ENCODE measurements around the gene KRTAP10-8.
"Not testable (repeated sequence)": the region's sequence is repeated elsewhere in the genome, so short reads cannot be mapped to it uniquely, and the experiment has no call there.

KRTAP10-8 gene

DNA sequence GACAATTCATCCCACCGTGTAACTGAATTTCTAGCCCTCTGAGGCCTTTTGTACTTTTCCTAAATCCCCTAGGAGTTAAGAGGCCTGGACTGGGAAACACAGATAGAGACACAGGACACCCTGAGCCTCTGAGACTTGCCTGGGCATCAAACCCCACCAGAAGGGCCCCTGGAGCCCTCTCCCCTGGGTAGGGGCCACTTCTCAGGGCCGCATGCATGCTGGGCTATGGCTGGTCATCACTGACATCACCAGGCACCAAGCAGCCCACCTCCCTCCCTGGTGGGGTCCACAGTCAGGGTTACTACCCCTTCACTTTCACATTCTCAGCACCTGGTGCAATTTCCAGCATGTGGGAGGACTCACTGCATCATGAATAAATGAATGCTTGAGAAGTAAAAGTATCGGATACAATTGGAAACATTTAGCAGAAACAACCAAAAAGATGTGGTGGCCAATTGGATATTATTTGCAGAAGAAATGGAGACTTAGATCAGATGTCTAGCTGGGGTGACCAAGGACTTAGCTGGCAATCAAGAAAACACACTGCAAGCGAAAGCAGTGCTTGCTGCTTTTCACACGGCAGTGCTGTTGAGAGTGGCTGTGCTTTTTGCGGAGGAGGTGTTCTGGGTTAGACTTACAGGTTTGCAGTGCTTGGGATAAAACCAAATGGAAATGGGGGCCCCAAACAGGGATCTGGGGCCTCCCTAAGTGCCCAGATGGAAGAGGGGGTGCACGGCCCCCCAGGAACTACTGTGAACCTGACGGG, 12.4 kb upstream of the KRTAP10-8 start:
- no peak for DNase-seq (ENCODE audit: low read depth, low spot score)

DNA sequence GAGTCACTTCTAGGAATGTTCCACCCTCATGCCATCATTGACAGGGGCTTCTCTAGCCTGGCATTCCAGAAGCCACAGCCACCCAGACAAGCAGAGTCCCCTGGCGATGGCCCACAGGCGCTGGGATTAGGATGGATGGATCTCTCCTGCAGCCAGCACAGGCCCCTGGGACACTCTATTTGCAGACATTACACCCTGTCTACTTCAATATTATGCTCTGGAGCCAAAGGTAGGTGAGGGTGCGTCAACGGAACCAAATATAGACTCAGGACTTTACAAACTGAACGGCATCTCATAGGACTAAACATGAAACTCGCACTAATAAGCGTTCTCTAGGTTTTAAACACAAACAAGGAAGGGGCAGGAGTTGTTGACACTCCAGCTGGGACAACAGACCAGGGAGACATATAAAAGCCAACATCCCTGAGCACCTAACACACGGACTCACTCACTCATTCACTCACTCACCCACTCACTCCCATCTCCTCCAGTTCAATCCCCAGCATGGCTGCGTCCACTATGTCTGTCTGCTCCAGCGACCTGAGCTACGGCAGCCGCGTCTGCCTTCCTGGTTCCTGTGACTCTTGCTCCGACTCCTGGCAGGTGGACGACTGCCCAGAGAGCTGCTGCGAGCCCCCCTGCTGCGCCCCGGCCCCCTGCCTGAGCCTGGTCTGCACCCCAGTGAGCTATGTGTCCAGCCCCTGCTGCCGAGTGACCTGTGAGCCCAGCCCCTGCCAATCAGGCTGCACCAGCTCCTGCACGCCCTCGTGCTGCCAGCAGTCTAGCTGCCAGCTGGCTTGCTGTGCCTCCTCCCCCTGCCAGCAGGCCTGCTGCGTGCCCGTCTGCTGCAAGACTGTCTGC, 11.5 kb upstream of the KRTAP10-8 start, which contains the start of gene KRTAP10-7:
TSS of gene KRTAP10-7 (plus strand) at position 480 of the 861 bp plus-strand sequence. CDS start at position 505, 25 bp downstream.
- not testable (repeated sequence) for DNase-seq (ENCODE audit: low read depth, low spot score)

DNA sequence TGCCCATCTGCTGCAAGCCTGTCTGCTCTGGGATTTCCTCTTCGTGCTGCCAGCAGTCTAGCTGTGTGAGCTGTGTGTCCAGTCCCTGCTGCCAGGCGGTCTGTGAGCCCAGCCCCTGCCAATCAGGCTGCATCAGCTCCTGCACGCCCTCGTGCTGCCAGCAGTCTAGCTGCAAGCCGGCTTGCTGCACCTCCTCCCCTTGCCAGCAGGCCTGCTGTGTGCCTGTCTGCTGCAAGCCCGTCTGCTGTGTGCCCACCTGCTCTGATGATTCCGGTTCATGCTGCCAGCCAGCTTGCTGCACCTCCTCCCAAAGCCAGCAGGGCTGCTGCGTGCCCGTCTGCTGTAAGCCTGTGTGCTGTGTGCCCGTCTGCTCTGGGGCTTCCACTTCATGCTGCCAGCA, 10.8 kb upstream of the KRTAP10-8 start:
- not testable (repeated sequence) for DNase-seq (ENCODE audit: low read depth, low spot score)

DNA sequence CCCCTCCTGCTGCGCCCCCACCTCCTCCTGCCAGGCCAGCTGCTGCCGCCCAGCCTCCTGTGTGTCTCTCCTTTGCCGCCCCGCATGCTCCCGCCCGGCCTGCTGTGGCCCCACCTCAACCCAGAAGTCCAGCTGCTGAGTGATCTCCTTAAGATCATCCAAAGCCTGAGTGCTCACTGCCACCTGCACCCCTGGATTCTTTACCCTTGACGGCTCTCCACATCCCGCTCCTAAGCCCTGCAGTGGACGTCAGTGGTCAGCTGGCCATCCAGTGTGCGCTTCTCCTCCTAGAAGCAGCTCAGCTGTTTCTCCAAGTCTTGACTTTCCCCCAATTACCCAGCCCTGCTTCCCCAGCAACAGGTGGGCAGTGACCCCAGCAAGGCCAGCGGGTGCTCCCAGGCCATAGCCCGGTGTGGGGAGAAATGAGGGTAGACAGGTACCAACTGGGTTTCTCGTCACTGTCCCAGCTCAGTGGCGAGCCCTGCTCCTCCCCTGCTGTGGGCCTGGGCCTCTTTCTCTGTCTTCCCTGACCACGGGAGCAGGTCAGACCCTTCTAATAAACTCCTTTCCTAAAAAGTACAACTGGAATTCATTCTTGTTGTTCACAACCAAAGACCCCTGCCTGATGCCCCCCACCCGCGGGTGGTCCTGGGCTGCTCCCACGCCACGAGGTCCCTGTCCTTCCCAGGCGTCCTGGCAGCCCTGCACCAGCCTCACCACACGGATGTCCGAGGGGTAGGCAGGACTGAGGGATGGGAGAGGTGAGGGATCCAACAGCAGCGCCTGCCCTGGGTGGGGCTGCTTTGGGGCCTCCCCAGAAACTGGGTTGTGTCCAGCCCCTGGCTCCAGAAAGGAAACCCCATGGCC, 10.1 kb upstream of the KRTAP10-8 start:
- no peak for DNase-seq (ENCODE audit: low read depth, low spot score)

DNA sequence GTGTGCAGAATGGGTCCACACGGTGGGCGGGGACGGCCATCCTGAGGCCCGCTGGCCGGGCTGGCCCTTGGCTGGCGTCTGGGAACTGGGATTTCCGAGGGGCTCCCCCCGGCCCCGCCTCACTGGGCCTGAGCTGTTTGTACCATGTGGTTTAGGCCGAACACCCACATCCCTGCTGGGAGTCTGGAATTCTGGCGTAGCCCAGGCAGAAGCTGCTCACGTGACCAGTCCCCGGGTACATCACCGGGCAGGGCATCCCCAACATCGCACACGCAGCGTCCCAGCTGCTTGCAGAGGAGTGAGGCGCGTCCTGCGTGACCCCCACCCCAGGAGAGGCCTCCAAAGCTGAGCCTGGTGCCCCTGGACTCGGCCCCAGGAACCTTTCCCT, 9.4 kb upstream of the KRTAP10-8 start:
- DNase-seq (ENCODE audit: low read depth, low spot score), result no peak

DNA sequence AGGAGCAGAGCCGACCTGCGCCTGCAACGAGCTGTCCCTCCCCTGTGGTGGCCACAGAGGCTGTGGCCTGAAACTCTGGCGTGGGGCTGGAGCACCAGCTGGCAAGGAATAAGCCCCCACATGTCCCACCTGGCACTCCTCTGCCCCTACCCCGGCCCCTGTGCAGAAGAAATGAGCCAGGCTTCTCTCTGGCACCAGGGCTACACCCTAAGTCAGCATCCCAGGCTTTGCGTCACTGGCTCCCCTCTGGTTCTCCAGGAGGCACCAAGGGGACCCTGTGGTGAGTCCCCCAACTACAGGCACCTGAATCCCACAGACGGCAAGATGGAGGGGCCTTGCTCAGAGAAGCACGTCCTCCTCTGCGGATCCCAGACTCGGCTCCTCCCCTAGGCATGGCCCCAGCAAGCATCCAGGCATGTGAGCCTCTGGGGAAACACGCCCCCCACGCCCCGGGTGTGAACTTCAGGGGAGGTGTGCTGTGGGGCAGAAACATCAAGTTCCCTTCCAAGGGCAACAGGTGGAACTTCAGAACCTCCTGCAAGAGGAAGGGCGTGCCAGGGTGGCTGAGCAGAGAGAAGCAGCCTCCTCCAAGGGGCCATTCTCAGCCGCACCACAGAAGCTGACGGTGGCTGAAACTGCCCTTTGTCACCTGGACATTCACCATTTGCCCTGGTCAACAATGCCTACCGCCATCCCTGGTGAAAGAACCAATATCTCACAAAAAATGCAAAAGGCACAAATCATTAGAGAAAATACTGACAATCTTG, 8.6 kb upstream of the KRTAP10-8 start:
- DNase-seq (ENCODE audit: low read depth, low spot score), result no peak

DNA sequence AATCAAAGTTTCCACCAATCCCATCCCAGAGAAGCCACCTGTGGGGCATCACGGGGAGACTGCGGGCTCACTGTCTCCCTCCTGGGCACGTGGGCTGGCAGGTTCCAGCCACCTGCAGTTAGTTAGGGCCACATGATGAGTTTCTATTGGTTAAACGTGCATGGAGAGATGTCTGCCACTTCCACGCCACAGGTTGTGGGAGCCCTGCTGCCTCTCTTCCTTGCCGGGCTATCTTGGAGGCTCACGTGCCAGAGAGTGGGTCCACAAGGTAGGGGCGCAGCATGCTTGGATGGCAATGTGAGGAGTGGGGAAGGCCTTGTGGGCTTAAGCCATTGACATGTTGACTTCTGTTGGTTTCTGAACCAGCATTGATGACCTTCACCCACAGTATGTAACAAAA, 8.0 kb upstream of the KRTAP10-8 start:
- DNase-seq (ENCODE audit: low read depth, low spot score), result no peak

DNA sequence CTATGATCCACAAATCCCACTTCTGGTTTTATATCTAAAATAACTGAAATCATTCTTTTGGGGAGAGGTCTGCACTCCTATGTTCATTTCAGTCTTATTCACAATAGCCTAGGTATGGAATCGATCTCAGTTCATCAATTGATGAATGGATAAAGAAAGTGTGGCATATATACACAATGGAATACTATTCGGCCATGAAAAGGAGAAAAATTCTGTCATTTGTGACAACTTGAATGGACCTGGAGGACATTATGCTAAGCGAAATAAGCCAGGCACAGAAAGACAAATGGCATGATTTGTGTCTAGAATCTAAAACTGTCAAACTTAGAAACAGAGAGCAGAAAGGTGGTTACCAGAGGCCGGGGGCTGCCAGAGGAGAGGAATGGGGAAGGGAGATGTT, 5.4 kb upstream of the KRTAP10-8 start:
- DNase-seq (ENCODE audit: low read depth, low spot score), result no peak

DNA sequence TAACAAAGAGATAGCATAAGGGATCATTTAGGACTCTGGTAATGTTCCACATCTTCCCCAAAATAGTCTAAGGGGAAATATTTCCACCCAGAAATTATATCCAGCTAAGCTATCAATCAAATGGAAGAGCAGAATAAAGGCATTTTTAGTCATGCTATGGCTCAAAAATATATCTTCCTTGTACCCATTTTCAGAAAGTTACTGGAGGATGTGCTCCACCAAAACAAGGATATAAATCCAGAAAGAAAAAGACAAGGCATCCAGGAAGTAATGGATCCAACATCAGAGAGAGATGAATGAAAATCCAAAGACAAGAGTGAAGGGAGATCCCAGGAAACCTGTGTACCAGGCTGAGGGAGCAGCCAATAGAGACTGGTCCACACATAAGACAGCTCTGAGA, 2.7 kb upstream of the KRTAP10-8 start:
- no peak for DNase-seq (ENCODE audit: low read depth, low spot score)

DNA sequence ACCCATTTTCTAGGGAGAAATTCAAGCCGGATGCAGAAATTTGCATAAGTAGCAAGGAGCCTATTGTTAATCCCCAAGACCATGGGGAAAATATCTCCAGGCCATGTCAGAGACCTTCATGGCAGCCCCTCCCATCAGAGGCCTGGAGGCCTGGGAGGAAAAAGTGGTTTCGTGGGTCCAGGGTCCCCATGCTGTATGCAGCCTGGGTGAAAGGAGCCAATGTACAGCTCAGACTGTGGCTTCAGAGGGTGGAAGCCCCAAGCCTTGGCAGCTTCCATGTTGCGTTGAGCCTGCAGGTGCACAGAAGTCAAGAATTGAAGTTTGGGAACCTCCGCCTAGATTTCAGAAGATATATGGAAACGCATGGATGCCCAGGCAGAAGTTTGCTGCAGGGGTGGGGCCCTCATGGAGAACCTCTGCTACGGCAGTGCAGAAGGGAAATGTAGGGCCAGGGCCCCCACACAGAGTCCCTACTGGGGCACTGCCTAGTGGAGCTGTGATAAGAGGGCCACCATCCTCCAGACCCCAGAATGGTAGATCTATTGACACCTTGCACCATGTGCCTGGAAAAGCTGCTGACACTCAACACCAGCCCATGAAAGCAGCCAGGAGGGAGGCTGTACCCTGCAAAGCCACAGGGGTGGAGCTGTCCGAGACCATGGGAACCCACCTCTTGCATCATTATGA, 1.6 kb upstream of the KRTAP10-8 start:
- DNase-seq (ENCODE audit: low read depth, low spot score), result not testable (repeated sequence)

DNA sequence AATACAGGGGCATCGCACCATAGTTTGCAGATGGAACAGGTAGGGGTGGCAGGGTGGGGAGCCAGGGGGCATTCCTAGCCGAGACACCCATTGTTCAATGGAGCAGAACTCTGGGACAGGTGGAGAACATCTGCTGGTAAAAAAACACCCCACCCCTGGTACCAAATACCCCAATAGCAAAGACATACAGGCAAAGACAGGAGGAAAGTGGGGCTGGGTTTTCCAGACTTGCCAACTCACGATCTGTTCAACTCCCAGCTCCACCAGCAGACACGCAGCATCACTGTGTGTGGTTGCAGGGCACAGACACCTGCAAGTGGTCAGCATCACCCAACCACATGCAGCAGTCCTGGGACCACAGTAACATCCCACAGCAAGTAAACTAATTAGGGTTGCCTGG, 328 bp upstream of the KRTAP10-8 start:
- no peak for DNase-seq (ENCODE audit: low read depth, low spot score)

DNA sequence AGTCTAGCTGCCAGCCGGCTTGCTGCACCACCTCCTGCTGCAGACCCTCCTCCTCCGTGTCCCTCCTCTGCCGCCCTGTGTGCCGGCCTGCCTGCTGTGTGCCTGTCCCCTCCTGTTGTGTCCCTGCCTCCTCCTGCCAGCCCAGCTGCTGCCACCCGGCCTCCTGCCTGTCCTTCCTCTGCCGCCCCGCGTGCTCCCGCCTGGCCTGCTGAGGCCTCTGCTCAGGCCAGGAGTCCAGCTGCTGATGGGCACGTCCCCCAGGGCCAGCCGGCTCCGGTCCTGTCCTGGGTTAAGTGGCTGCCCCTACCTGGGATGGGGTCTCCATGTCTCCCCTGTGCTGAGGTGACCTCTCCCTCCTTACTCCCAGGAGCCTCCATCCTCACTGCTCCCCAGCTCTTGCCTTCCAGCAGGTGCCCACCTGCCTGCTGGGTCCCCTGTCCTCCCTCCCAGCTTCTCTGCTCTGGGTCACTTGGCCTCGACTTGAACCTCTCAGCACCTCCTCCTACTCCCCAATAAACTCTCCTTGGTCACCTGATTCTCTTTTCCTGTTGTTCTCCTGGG, 870 bp downstream of the KRTAP10-8 start:
- DNase-seq (ENCODE audit: low read depth, low spot score), result no peak

DNA sequence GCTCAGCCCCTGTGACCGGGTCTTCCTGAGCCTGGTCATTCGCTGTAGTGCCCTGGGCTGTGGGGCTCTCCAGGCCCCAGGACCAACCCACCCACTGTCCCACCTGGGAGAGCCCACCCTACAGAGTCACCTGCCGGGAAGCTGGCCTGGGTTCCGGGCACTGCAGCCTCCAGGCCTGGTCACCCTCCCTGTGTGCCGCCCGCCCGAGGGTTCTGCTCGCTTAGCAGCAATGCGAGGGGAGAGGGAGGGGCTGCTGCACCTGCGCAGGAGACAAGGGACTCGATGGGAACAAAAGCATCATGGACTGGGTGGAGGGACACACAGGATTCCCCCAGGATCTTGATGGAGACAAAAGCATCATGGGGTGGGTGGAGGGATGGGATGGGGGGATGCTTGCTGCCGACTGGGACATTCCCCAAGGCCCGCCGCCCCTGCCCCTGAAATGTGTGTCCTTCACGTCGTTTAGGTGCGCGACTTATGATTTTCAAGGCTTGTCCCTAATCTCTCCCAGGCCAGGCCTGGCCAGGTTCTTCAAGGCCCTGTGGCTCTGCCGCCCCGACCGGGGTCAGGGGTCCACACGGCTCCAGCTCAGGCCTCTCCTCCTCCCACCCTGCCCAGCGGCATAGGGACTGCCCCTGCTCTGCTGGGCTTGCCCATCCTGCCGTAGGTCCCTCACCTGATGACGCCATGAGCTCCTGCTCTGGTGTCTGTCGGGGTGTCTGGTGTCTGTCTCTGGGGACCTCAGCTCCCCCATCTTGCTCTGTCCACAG, 1.7 kb downstream of the KRTAP10-8 start:
- no peak for DNase-seq (ENCODE audit: low read depth, low spot score)

DNA sequence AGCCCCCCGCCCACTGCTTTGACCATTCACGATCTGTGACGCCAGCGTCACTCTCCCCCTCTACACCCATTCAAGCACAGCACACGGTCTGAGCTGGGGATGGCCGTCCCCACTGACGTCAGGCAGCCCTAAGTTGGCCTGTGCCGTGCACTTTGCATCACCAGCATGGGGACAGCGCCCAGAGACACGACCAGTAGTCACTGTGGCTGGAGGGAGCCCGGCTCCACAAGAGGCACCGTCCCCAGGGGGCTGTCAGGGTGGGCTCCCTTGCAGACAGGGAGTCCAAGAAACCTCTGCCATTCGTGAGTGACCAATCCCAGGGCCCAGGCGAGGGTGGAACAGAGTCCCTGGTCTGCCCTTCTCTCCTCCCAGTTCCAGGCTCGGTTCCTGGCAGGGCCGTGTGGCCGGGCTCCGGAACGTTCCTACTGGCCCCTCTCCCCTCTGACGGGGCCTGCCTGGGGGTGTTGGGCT, 2.3 kb downstream of the KRTAP10-8 start:
- DNase-seq (ENCODE audit: low read depth, low spot score), result no peak

DNA sequence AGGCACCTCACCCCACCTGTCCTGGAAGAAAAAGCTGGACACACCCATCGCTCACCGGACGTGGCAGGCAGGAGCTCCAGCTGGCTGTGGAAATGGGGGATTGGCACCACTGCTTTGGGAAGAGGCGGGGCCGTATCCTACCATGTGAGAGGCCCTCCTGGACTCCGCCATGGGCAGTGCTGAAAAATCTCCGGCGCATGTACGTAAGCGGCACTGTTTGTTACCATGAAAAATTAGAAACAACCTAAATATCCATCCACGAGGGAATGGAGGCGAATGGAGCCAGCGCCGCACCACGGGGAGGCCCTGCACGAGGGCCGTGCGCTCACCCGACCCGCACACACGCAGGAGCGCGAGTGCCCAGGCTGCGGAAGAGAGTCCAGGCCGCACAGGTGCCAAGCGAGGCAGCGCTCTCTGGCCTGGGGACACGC, 3.1 kb downstream of the KRTAP10-8 start:
- no peak for DNase-seq (ENCODE audit: low read depth, low spot score)

DNA sequence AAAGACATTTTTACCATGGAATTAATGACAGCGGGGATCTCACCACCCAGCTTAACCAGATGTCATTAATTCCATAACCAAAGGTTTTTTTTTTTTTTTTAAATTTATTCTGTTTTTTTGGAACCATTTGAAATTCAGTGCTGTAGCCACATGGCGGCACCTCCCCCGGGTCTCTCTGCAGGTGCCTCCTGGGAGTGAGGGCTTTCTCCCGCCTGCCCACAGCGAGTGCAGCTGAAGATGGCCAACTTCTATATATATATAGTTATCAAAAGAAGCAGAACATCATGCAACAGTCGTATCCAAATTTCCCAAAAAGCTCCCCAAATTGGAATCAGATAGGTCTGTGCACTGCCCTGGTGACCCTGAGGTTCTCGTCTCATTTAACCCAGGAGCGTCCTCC, 3.6 kb downstream of the KRTAP10-8 start:
- DNase-seq (ENCODE audit: low read depth, low spot score), result no peak

DNA sequence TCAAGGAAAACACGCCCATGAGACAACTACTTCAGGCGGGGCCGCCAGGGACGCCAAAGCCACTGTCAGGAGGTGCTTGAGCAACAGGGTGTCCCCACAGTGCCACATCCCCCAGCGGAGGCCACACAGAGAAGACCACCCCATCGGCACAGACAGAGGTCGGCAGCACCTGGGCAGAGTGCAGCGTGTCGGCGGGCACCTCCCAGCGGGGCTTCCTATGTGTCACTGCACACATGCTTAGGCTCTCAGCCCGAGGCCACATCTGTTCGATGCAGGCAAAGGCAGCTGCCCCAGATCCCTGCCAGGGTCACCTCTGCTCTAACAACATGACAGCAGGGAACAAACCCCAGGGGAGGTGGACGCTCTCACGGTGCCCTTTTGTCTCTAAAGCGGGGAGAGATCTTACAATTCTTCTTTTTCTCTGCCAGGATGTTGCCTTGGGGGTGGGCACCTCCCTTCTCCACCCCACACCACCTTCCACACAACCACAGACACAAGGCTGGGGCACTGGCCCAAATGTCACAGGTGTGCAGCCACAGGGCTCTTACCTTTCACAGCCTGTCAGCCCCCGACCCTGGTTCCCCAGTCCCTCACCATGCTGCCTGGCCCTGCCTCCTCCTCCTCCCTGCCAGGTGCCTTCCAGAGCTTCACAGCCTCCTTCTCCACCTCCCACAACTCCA, 4.2 kb downstream of the KRTAP10-8 start:
- DNase-seq (ENCODE audit: low read depth, low spot score), result no peak

DNA sequence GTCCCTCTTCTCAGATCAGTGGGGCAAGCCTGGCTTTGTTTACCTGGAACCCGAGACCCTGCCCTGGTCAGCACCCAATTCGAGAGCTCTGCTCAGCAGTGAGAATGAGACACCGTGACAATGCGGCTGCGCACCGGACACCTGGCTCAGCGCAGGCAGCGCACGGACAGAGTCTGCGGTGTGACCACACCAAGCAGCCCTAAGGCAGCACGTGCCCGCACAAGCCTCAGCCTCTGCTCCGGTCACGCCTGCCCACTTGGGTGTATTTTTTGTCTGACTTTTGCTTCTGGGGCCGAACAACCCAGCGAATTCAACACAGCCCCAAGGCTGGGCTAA, 4.7 kb downstream of the KRTAP10-8 start:
- DNase-seq (ENCODE audit: low read depth, low spot score), result no peak

DNA sequence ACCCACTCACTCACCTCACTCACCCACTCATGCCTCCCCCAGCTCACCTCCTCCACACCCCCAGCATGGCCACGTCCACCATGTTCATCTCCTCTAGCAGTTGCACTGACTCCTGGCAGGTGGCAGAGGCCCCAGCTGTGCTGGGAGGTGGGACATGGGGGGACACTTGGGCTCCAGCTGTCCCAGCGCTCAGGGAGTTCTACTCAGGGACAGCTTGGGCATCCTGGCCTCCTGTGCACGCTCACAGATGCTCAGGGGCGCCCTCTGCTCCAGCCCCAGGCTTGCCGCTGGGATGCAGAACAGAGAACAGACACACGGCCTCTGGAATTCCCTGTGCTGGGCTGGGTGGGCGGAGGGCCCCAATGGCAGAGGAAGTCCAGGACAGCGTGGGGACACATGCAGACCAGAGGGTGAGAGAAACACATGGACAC, 5.2 kb downstream of the KRTAP10-8 start:
- no peak for DNase-seq (ENCODE audit: low read depth, low spot score)

All from smooth muscle cell of the brain vasculature (primary cell).